ENCODE measurements around the gene S100A4.

DNA sequence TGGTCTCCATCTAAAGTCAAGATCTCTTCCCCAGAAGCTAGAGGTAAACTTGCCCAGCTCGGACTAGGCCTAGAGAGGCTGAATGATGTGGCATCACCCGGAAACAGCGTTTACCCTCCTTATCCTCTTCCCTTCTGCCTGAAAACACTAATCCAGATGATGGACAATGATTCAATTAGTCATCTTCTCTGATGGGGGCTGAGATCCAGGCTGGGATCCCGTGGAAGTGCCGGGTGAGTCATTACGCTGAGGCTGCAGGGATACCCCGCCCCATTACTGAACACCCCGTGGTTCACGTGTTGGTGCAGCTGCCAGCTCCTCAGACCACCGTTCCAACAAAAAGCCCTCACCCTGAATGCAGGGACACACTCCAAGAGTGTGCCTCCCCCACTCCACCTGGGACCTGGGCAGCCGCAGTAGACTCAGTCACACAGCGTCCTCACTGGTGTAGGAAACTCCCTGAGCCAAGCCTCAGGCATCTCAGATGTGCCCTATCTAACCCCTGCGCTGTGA, 11.9 kb downstream of the S100A4 start:
- TF ChIP-seq POLR2A (IDR thresholded peaks at IDR 0.05): no peak
- TF ChIP-seq, protein P1, sequence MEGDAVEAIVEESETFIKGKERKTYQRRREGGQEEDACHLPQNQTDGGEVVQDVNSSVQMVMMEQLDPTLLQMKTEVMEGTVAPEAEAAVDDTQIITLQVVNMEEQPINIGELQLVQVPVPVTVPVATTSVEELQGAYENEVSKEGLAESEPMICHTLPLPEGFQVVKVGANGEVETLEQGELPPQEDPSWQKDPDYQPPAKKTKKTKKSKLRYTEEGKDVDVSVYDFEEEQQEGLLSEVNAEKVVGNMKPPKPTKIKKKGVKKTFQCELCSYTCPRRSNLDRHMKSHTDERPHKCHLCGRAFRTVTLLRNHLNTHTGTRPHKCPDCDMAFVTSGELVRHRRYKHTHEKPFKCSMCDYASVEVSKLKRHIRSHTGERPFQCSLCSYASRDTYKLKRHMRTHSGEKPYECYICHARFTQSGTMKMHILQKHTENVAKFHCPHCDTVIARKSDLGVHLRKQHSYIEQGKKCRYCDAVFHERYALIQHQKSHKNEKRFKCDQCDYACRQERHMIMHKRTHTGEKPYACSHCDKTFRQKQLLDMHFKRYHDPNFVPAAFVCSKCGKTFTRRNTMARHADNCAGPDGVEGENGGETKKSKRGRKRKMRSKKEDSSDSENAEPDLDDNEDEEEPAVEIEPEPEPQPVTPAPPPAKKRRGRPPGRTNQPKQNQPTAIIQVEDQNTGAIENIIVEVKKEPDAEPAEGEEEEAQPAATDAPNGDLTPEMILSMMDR (IDR thresholded peaks at IDR 0.05): no peak

Measured in vagina (tissue), 2 donors.